GM19452 (cell line): ENCODE measurements around the gene TPTE.
"Not testable (repeated sequence)": the region's sequence is repeated elsewhere in the genome, so short reads cannot be mapped to it uniquely, and the experiment has no call there.

Experiments
- ATAC-seq: cut with Tn5 transposase; IDR thresholded peaks from one replicate; pipeline ENCODE4 v1.9.1; 2021; ENCODE audit not compliant: unreplicated experiment

Gene TPTE

GRCh38 chr21:10616061-10616460 is 94.7 kb downstream of the TPTE start:
- not testable (repeated sequence) for ATAC-seq

GRCh38 chr21:10616535-10616934 is 95.2 kb downstream of the TPTE start:
- ATAC-seq = no peak

GRCh38 chr21:10617133-10617752 is 95.9 kb downstream of the TPTE start:
- not testable (repeated sequence) for ATAC-seq

GRCh38 chr21:10627316-10627863 is 106.0 kb downstream of the TPTE start:
- no peak for ATAC-seq

GRCh38 chr21:10629239-10629638 is 107.9 kb downstream of the TPTE start:
- ATAC-seq = not testable (repeated sequence)

- ATAC-seq = not testable (repeated sequence)
Observed at GRCh38 chr21:10630829-10631228, 109.4 kb downstream of the TPTE start.

- not testable (repeated sequence) for ATAC-seq
Observed at GRCh38 chr21:10631316-10631715, 109.9 kb downstream of the TPTE start.

GRCh38 chr21:10638144-10638543 is 116.8 kb downstream of the TPTE start:
- ATAC-seq = not testable (repeated sequence)

GRCh38 chr21:10639123-10639522 is 117.7 kb downstream of the TPTE start:
- ATAC-seq = no peak

- not testable (repeated sequence) for ATAC-seq
Observed at GRCh38 chr21:10639746-10640145, 118.4 kb downstream of the TPTE start.

GRCh38 chr21:10640446-10640845 is 119.1 kb downstream of the TPTE start:
- ATAC-seq = no peak

GRCh38 chr21:10641107-10641506 is 119.7 kb downstream of the TPTE start:
- no peak for ATAC-seq

- not testable (repeated sequence) for ATAC-seq
Observed at GRCh38 chr21:10645667-10646066, 124.3 kb downstream of the TPTE start.

- not testable (repeated sequence) for ATAC-seq
Observed at GRCh38 chr21:10649350-10650149, 128.2 kb downstream of the TPTE start.

- ATAC-seq = not testable (repeated sequence)
Observed at GRCh38 chr21:10650297-10650696, 128.9 kb downstream of the TPTE start.
